Esophagus mucosa (tissue), 1 donor: ENCODE results near the gene TMEM222. TPM values are rescaled to one million over a fixed set of nuclear protein-coding genes. Genes with fewer than 3 reads are reported as not detected.

ENCODE experiments used
- ATAC-seq: fragments of 200-7000 bp; cut with Tn5 transposase; one replicate; pipeline ENCODE4 v1.9.1; 2020
- total RNA-seq: library from RNA; stranded (reverse); gene quantifications from one replicate; pipeline ENCODE4 v1.2.4, GENCODE V29; 2023
- donor health status: DM: yes; HTN: yes; CAD: no.

The TMEM222 gene
- total RNA-seq, 1 donor from 2014 or later = 38.6 TPM

- peak; percentile 61 for ATAC-seq
Measured at GRCh38 chr1:27306892-27307761, 14.8 kb upstream of the TMEM222 start.

DNA sequence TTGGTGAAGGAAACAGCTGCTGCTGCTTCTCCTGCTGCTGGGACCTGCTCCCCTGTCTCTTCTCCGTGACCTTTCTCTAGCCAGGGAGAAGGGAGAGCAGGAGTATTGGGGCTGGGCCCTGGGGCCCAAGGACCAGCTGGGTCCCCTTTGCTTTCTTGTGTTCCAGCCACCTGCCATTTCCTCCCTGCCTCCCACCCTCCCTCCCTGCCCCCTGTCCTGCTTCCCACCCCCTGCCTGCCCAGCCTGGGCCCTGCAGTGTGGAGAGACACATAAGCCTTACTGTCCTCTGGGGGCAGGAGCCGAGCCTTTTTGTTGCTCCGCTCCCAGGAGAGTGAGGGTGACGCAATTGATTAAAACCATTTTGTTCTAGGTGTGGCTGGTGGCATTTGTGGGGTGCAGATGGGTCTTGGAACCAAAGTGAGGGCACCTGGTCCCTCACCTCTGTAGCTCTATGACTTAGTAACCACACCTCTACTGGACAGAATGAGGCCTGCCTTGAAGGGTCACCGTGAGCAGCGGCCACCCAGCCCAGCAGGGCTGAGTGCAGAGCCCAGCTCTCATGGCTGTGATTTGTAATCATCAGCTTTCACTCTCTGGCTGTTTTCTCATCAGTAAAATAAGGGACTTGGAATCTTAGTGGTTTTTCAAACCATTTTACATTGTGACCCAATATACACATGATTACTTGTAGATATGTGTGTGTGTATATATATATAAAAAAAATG is 13.9 kb upstream of the TMEM222 start:
- no peak for ATAC-seq

GRCh38 chr1:27314169-27314568 is 7.8 kb upstream of the TMEM222 start:
- peak; percentile 7 for ATAC-seq

- no peak for ATAC-seq
Measured at GRCh38 chr1:27314737-27315136, 7.2 kb upstream of the TMEM222 start.

GRCh38 chr1:27316860-27317259 is 5.1 kb upstream of the TMEM222 start:
- peak; percentile 53 for ATAC-seq

DNA sequence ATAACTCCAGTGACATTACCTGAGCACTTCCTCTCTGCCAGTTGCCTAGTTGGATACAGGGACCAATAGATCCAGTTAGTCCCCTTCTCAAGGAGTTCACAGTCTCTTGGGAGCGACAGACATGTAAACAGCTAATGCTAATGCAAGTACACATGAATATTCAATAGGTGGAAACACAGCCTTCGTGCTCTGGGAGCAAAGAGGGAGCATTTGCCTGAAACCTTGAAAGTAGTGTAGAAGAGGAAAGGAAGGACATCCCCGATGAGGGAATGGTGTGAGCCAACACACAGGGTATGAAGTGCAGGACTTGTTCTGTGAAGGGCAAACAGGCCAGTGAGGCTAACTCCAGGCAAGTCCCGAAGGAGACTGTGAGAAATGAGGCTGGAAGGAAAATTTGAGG is 3.8 kb upstream of the TMEM222 start:
- no peak for ATAC-seq

- ATAC-seq = no peak
Measured at GRCh38 chr1:27318596-27318995, 3.4 kb upstream of the TMEM222 start.

GRCh38 chr1:27322569-27323240 is 742 bp downstream of the TMEM222 start:
- no peak for ATAC-seq

DNA sequence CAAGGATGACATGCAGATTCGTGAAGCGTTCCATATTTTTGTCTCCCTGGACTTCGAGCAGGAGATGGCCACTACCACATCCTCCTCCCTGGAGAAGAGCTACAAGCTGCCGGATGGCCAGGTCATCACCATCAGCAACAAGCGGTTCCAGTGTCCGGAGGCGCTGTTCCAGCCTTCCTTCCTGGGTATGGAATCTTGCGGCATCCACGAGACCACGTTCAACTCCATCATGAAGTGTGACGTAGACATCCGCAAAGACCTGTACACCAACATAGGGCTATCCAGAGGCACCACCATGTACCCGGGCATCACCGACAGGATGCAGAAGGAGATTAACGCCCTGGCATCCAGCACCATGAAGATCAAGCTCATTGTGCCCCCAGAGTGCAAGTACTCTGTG is 3.3 kb downstream of the TMEM222 start:
- no peak for ATAC-seq

DNA sequence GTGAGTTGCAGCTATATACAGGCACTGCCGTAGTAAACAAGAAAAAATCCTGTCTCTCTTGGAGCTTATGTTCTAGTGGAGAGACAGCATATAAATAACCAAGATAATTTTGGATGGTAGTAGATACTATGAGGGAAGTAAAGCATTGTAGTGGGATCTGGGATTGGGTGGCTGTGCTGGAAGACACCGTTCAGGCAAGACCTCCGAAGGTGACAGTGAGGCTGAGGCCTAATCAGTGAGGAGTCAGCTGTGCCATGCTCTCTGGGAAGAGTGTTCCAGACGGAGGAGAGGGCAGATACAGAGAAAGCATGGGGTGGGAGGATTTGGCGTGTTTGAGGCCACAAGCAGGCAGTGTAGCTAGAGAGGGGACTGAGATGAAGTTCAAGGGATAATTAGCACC is 6.0 kb downstream of the TMEM222 start:
- ATAC-seq = no peak

- no peak for ATAC-seq
Measured at GRCh38 chr1:27330786-27331185, 8.8 kb downstream of the TMEM222 start.

DNA sequence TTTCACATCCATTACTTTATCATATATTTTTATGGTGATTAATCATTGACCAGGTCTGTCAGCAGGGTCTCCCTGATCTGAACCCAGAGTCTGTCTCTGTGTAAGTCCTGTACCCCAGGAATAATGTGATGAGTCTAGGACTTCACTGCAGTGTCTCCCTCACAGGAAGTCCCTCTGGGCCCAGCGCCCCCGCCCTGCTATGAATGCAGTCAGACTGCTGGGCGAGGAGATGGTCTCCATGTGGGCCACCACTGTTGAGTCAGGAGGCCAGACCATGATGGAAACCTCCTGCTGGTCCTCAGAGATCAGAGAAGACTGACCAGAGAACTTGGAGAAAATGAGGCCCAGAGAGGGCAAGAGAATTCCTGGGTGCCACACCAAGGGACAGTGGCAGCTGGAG is 9.5 kb downstream of the TMEM222 start:
- no peak for ATAC-seq

GRCh38 chr1:27331922-27332321 is 10.0 kb downstream of the TMEM222 start:
- ATAC-seq = no peak

DNA sequence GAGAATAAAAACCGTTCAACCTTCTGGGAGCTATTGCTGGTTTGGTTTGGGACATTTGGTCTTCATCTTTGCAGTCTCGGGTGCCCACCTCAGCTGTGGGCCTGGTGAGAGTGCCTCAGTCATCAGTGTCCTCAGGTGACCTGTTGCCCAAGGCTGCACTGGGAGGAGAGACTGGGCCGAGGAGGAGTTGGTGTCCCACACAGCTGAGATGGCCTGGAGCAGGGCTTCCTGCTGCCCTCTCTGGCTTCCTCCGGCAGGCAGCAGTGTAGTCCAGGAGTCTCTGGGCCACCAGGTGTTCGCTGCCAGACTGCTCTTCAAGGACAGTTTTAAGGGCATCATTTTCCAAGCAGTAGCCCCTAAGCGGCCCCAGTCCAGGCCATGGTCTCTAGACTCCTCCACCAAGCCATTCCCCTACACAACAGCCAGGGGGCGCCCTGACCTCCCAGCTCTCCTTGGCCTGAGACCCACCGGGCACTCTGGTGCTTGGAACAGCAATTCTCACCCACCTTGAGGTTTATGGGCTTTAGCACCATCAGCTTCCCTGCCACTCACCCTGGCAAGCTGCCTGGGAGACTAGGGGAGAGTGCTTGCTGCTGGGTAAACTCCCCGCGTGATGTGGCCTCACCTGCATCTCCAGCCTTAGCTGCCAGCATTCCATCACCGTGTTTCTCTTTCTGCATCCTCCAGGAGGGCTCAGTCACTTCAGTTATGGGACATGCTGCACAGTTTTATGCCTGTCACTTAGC is 10.7 kb downstream of the TMEM222 start:
- ATAC-seq = peak; percentile 31

DNA sequence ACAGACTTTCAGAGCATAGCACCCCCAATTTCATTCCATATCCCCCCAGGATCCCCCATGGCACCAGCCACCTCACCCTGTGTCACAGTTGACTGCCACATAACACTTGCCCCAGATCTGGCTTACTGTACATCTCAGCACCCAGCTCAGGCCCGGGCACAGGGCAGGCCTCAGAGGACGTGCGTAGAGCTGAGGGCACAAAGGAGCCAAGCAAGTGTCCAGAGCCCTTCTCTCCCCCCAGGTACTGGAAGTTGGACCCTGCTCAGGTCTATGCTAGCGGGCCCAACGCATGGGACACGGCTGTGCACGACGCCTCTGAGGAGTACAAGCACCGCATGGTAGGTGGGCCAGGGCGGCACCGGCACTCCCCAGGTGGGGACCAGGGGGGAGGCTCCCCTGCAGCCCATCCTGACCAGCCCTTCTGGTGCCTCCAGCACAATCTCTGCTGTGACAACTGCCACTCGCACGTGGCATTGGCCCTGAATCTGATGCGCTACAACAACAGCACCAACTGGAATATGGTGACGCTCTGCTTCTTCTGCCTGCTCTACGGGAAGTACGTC is 11.8 kb downstream of the TMEM222 start:
- no peak for ATAC-seq

- ATAC-seq = no peak
Measured at GRCh38 chr1:27335506-27336422, 13.8 kb downstream of the TMEM222 start.

DNA sequence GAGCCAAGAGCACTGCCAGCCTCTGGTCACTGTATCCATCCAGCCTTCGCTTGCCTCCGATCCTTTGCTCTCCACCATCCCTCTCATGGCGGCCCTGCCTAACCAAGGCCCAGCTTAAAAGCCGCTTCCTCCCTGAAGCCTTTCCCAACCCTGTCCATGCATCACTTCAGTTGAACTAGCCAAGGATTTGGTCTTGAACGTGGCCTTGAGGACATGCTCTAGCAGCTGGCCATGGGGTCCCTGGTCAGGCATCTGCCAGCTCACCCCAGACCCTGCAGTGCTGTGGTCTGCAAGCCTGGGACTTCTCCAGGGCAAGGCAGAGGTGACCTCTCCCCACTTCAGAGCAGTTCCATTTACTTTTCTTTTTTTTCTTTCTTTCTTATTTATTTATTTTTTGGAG is 14.8 kb downstream of the TMEM222 start:
- no peak for ATAC-seq

- no peak for ATAC-seq
Measured at GRCh38 chr1:27338751-27339150, 16.8 kb downstream of the TMEM222 start.

GRCh38 chr1:27339213-27339612 is 17.2 kb downstream of the TMEM222 start:
- no peak for ATAC-seq

DNA sequence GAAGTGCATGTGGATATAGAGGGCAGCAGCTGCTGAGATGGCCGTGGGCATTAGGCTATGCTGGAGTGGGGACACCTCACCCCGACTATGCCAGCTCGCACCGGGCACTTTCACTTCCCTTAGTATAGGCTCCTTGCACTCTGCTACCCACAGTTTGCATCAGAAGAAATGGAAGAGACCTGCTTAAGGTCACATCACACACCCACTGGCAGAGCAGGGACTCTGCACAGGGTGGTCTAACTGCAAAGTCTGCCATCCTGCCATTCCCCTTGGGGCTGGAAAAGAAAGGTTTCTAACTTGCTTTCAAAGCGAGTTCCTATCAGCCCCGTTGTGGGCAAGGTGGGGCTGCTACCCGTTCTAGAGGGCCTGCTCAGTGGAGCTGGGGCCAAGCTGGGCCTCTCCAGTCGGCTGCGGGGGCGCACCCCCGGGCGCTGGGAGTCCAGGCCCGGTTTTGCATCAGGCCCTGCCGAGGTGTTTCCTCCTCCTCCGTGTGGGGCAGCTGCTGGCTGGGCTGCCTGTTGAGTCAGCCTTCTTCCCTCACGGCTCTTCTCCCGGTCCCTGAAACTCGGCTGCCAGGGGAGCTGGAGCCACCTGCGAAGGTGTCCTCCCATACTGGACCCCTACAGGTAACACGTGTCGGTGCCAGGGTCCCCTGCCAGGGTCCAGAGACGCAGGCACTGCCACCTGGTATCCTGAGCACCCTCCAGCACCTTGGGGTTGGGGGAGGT is 19.7 kb downstream of the TMEM222 start, which contains the start of gene SYTL1:
Gene SYTL1 (plus strand): TSS at position 498 of the 728 bp plus-strand sequence. CDS start 3,313 bp downstream, outside the sequence.
- ATAC-seq = peak; percentile 66
